SKM-1 treated with dmso at 0.1 percent for 144 hours (cell line): ENCODE measurements around the gene TMEM237.
A peak's percentile ranks its signal among the peaks of the same experiment; 100 is the strongest.
"Not testable (repeated sequence)": the region's sequence is repeated elsewhere in the genome, so short reads cannot be mapped to it uniquely, and the experiment has no call there.

Source experiments
- DNase-seq: peaks from one replicate; lab custom pipeline; 2025; ENCODE audit not compliant: unreplicated experiment; lab: John Stamatoyannopoulos, UW

TMEM237 gene, protein sequence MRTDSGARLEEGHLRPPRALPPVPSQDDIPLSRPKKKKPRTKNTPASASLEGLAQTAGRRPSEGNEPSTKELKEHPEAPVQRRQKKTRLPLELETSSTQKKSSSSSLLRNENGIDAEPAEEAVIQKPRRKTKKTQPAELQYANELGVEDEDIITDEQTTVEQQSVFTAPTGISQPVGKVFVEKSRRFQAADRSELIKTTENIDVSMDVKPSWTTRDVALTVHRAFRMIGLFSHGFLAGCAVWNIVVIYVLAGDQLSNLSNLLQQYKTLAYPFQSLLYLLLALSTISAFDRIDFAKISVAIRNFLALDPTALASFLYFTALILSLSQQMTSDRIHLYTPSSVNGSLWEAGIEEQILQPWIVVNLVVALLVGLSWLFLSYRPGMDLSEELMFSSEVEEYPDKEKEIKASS

DNA sequence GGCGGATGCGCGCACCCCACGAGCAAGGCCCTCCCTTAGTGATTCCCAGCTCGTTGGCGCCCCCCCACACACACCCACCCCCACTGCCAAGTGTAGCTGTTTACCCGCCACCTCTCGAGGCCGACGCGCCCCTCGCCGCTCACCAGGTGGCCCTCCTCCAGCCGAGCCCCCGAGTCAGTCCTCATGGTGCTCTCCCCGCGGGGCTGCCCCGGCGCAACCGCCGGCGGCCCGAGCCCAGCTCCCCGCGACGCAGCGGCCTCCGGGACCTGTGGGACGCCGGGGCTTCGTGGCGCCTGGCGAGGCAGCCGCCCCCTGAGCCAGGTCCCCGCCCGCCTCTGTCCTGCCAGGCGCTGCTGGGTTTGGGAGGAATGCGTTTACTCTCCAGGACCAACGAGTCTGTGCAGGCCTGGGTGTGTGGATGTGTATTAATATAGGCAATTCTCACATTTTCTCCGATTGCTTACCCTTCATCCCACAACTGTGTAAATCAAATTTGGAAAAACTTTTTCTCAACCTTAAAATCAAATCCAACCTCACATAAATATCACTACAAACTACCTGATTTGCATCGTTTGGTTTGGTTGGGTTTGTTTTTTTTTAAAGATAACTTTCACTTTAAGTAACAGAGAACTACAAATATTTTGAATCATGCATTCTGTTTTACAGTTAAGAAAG, at the start of gene TMEM237:
Gene TMEM237, minus strand, starts transcription at position 288 of the 675 bp plus-strand sequence. Its CDS starts 103 bp downstream, at position 185.
- DNase-seq, result no peak

DNA sequence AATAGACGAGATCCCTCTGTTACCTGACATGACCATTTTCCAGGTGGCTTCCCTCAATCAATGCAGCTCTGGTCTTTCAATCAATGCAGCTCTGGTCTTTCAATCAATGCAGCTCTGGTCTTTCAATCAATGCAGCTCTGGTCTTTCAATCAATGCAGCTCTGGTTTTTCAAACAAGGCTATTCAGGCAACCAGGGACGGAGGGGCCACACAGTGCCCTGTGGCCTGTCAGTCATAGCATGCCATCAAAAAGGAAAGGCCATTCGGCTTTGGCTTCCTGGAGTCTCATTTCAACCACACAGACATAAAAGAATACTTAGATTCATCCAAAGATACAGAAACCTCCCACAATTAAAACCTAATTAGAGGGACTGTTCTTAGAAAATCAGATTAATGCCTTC, 41.9 kb upstream of the TMEM237 start:
- no peak for DNase-seq

DNA sequence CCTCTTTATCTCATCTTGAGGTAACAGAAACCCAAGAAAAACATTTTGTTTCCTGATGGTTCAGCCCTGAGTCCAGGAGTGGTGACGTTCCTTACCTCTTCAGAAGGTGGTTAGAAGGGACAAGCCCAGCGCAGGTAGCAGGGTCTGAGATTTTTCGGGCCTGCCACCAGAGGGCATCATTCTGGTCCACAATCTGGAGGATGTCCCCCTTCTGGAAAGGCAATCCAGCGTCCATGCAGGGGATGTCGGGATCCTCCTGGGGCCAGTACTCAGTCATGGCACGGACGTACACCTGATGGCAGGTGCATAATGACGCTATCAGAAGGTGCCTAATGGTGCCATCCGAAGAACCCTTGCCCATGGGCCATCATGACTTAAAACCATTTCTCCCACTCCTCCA, 37.4 kb upstream of the TMEM237 start:
- DNase-seq, result peak; percentile 3

DNA sequence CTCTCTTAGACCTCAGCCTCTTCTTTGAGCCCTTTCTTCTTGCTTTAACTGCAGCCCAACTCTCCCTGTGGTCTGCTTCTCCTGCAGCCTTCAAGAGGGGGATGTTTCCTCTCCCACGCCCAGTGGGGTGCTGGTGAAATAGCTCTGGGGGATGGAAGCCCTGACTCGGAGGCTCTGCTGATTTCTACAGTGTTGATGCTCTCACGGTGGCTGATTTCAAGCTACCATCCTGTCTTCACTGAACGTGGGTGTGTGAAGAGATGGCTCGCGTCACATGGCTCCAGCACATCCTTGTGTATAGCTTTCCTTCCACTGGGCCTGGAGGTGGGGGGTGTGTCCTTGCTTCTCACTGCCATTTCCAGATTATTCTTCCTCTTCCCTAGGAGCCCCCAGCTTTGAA, 35.1 kb upstream of the TMEM237 start:
- no peak for DNase-seq

DNA sequence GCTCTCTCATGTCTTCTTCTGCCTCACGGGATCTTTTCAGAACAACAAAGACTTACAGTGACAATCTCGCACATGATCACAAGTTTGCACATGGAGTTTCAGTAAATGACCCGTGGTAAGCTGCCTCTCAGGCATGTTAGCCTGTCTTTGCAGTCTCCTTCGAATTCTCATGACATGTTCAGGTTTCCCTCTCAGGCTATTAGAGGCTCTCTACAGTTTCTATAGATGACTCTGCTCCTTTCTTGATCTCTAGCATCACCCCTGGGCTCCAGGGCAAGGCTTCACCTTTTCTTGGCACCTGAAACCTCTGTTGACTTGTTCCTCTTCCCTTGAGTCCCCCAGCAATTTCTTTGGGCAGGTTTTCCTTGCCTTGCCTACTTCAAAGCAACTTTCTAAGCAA, 32.2 kb upstream of the TMEM237 start:
- no peak for DNase-seq

DNA sequence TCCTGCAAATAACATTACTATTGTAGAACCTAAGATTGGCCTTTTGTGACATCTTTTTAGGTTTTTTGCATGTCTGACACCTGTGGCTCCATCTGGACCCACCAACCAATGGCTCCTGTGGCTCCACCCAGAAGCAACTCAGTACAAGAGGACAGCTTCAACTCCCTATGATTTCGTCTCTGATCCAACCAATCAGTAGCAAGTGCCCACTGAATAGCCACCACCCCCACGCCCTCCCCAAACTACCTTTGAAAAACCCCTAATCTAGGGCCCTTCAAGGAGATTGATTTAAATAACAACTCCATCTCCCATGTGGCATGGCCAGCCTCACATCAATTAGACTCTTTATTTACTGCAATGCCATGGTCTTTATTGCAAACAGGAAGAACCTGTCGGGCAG, 31.5 kb upstream of the TMEM237 start:
- no peak for DNase-seq

DNA sequence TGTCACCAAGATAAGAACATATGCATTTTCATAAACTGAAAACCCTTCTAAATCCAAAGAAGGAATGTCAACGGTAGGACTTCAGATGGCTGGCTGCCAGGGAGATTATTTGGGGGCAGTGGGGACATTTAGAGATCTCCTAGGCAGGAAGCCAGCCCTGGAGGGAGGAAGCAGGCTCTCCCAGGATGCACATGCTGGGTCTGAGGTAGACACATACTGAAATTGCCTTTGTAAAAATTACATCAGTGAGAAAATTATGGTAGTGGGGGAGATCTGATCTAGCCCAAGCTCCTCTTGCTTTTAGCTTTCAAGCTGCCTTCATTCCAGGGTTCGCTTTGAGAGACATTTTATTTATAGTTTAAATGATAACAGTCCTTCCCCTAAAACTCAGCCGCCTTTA, 31.0 kb upstream of the TMEM237 start:
- no peak for DNase-seq

DNA sequence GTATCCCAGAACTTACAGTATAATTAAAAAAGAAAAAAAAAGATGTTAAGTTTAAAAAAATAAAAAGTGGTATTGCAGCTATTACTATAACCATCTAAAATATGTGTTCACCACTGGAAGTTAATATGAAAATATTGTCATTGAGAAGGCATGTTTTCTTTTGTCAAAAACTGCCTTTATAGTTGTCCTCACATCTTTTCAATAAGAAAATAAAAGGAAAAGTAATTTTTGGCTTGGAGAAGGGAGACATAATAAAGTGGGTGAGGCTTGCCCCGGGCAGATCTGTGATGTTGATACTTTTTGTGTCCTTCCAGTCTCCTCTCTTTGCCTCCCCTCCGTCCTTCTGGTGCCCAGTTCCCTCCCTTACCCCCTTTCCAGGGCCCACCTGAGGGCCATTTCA, 30.2 kb upstream of the TMEM237 start:
- no peak for DNase-seq

DNA sequence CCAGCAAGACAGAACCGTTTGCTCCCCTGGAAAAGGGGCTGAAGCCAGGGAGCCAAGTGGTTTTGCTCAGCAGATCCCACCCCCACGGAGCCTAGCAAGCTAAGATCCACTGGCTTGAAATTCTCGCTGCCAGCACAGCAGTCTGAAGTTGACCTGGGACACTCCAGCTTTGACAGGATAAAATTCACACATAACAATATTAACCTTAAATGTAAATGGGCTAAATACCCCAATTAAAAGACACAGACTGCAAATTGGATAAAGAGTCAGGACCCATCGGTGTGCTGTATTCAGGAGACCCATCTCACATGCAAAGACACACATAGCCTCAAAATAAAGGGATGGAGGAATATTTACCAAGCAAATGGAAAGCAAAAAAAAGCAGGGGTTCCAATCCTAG, 27.9 kb upstream of the TMEM237 start:
- DNase-seq, result not testable (repeated sequence)

DNA sequence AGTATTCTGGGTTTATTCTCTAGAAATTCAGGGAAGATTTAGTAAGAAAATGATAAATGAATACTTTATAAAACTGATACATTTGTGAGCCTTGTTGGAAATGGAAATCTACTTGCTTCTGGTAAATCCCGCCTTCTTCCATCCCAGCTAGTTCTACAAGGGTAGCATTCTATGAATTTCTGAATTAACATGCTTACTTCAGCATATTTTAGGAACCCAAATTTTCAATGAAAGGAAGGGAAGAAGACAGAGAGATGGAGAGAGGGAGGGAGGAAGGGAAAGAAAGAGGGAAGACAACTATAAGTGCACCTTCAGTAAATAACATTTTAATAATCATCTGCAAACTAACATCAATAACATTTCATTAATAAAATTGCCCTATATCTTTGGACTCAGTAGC, 26.6 kb upstream of the TMEM237 start:
- no peak for DNase-seq

DNA sequence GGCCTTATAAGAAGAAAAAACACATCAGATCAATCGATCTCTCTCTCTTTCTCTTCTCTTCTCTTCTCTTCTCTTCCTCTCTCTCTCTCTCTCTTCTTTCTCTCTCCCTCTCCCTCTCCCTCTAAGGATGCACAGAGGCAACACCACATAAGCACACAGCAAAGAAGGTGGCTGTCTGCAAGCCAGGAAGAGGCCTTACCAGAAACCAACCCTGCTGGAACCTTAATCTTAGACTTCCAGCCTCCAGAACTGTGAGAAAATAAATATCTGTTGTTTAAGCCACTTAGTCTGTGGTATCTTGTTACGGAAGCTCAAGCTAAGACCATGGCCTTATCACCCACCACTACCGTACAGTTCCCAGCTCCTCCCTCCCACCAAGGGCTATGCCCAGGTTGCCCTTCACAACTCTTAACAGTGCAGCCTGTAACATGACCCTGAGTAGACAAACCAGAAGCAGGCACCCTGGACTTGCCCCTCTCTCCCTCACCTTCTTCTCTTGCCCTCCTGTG, 25.2 kb upstream of the TMEM237 start:
- DNase-seq, result no peak

DNA sequence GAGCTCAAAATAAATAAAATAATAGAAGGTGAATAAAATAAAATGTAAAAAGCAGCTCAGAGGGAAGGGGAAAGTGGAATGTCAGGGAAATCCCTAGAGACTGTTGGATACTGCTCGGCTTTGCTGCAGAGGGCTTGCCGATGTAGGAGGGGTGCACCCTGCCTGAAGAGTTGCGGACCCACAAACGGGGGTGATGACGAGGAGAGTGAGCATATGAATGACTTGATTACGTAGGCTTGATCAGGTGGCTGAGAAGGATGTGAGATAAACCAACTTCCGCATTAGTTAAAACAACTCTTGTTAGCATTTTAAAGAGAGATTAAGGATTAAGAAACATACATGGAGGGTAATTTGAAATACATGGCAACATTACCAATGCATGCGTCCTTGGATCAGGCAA, 21.0 kb upstream of the TMEM237 start:
- no peak for DNase-seq

DNA sequence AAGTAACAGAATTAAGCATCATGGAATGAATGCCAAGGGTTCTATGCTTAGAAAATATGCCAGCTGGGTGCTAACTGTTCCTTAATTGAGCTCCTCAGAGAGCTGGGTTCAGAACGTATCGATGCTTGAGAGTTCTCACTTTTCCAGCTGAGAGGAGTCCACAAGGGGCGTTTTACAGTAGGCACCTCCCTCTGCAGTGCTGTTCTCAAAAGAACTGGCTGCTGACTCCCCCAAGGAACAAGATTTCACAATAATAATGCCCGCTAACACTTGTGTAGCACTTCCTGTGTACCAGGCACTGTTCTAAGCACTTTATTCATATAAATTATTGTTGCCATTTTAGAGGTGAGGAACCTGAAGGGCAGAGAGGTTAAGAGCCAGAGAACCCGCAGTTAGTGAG, 18.1 kb upstream of the TMEM237 start:
- peak; percentile 85 for DNase-seq

DNA sequence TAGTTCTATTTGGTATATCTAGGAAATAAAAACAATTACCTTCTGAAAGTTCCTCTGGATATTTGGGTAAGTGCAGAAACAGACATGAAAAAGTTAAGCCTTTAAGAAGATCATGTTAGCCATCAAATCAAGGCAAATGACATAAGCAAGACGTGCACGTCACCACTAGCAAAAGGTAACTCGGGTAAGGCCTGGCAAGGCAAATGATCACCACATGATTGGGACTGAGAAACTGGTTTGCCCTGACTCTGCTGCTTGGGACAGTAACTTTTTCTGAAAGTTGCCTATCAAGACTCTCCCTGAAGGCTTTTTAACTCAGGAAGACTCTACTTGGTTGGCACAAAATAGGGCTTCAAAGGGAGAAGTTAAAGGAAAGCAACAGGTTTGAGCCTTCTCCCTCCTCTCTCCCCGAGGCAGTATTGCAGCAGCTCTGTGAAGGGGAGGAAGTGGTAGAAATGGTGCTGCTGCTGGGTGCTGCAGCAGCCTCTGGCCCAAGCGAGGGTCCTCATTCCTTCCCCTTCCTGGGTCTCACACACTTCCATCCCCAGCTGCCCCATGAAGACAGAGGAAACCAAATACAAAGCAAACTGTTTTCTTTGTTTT, 17.1 kb upstream of the TMEM237 start:
- peak; percentile 56 for DNase-seq

DNA sequence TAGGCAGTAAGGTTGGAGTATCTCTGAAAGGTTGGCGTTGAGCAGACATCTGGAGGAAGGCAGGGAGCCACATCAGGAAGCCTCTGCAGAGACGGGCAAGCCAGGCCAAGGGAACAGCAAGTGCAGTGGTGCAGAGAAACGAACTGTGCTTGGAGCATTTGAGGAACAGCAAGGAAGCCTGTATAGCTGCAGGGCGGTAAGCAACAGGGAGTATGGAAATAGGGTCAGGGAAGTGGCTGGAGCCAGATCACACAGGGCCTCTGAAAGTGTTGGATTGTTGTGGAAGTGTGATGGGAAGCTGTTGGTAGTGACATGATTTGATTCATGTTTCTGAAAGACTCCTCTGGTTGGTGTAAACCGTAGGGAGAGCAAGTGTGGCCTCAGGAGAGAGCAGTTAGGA, 13.4 kb upstream of the TMEM237 start:
- no peak for DNase-seq

DNA sequence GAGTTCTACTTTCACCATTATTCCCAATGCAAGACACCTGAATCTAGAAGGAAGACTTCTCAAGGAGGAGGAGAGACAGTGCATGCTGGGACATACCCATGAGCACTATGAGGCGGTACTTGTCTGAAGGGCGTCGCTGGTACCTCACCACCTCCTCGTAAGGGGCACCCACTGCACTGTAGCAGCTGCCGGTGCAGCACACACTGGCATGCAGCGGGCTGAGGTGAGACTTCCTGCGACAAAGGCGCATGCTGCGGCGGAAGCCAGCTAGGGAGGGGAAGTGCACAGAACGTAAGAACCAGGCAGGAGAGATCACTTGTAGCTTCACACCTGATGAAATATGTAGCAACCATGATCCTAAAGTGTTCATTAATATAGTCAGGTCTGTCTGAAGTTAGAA, 12.8 kb upstream of the TMEM237 start:
- DNase-seq, result no peak

DNA sequence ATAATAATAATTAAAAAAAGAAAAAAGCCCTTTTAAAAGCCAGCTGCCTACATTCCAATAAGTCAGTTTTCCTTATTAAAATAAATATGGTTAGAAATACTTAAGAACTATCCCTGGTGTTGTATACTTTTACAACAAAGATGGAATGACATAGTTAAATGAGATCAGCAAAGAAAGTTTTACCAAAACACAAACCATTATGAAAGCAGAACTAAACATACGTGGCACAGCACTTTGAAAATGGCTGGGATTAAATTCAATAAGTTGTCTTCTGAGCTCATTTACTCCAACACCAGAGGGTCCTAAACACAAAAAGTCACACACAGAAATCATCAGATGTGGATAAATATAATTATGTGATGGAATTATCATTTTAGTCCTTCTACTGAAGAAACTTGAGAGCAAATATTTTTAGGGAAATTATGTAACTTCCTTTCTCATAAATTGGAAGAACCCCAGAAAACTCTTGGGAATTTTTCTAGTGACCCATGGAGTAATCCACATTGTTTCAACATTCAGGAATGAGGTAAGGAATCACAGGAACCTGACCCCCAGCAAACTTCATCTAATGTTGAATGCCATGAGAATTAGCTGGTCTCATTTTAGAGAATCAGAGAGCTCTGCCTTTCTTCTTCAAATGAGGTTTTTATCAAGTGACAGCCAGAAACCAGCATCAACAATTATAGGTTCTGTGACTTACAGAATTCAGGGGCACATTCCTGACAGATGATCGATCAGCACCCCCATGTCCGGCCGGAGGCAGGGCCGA, 11.5 kb upstream of the TMEM237 start:
- no peak for DNase-seq

DNA sequence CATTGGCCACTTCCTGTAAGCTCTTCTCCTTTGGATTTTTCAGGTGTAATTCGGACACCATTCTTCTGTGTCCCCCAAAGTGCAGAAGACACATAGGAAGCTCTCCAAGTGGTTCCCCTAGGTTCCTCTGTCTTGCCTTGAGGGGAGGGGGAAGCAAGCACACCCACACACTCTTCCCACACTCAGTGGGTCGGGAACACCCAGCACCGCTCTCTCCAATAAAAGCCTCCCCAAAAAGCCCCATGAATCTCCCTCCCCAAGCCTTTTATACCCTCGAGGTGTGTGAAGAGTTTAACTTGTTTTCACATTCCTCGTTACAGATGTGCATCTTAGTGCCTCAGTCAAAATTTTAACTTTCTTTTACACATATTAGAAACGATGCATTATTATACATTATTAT, 9.9 kb upstream of the TMEM237 start:
- DNase-seq, result no peak

DNA sequence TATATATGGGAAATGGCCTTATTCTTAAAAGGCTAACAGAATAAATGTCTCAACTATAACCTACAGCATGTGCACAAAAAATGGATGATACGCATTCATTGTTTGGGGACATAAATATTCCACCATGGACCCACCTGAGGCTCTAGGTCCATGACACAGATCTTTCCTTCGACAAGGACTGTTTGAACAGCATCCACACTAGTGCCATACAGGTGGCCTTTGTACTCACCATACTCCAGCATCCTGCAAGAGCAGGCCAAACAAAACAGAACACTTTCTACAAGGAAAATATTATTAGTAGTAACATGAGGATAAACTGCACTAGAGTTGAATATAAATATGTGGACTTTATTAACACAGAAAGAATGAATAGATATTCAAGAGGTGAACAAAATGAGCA, 6.1 kb upstream of the TMEM237 start:
- no peak for DNase-seq

DNA sequence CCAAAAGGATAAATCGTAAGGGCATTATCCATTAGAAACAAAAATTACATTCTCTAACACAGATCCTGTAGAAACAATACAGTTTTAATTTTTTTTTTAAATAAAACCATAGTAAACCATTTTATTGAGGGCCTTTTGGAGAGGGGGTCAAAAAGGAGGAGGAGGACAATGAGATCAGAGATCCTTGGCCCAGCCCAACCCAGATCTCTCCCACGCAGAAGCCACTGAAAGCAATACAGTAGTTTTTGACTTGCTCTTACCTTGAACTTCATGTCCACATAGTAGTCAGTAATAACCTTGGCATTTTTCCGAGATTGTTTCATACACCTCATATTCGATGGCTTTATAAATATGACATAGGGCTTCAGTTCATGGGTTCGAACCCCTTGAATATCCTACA, 4.1 kb upstream of the TMEM237 start:
- DNase-seq, result no peak

DNA sequence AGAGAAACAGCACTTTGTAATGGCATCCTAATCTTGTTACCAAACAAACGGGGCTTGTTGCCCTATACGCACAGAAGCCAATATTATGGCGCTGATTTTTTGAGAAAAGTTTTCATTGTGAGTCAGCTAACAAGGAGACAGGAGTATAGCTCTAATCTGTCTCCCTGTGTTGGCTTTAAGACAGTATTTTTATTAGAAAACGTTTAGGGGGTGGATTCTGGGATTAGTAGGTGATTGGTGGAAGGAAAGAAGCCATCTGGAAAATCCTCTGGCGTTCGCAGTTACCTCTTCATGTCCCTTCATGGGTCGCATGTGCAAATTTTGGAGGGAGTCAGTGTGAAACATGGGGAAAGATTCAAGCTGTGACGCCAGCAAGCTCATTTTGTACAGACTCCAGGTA, 698 bp upstream of the TMEM237 start:
- DNase-seq, result no peak
